NB4 (cell line): ENCODE measurements around the gene STUM.

ENCODE experiments used
- DNase-seq: peaks from one replicate; pipeline ENCODE4 v3.0.0; 2010; ENCODE audit warnings: low read depth
- H3K4me3 ChIP-seq: one replicate; pipeline ENCODE4 v1.5.1; 2011; ENCODE audit warnings: mild to moderate bottlenecking, low read depth, low read length, moderate library complexity
- MAX ChIP-seq: IDR thresholded peaks from 2 replicates; pipeline ENCODE4 v1.6.1; 2011; ENCODE audit warnings: low read depth, low read length
- MYC ChIP-seq: IDR thresholded peaks from 2 replicates; pipeline ENCODE4 v1.6.1; 2011; ENCODE audit warnings: low read depth, low read length
- POLR2A ChIP-seq: IDR thresholded peaks from 2 replicates; pipeline ENCODE4 v1.6.1; 2011; ENCODE audit warnings: mild to moderate bottlenecking; ENCODE audit not compliant: insufficient read length; ENCODE audit errors: extremely low read depth
- TF ChIP-seq, protein P1 (sequence below): IDR thresholded peaks from one replicate; pipeline ENCODE4 v1.5.1; 2012; ENCODE audit warnings: low read depth, low read length

The STUM gene

GRCh38 chr1:226632169-226632879, 83.8 kb downstream of the STUM start:
- TF ChIP-seq POLR2A: no peak
- TF ChIP-seq, protein P1, sequence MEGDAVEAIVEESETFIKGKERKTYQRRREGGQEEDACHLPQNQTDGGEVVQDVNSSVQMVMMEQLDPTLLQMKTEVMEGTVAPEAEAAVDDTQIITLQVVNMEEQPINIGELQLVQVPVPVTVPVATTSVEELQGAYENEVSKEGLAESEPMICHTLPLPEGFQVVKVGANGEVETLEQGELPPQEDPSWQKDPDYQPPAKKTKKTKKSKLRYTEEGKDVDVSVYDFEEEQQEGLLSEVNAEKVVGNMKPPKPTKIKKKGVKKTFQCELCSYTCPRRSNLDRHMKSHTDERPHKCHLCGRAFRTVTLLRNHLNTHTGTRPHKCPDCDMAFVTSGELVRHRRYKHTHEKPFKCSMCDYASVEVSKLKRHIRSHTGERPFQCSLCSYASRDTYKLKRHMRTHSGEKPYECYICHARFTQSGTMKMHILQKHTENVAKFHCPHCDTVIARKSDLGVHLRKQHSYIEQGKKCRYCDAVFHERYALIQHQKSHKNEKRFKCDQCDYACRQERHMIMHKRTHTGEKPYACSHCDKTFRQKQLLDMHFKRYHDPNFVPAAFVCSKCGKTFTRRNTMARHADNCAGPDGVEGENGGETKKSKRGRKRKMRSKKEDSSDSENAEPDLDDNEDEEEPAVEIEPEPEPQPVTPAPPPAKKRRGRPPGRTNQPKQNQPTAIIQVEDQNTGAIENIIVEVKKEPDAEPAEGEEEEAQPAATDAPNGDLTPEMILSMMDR: no peak
- TF ChIP-seq MYC: no peak
- TF ChIP-seq MAX: no peak
- no peak overlapping the region for H3K4me3 ChIP-seq
- DNase-seq: no peak

GRCh38 chr1:226632922-226633351, 84.4 kb downstream of the STUM start:
- TF ChIP-seq POLR2A (no peak), MAX (no peak), MYC (no peak)
- TF ChIP-seq, protein P1: no peak
- no peak overlapping the region for H3K4me3 ChIP-seq
- DNase-seq: peak; percentile 44

GRCh38 chr1:226633541-226634165, 85.1 kb downstream of the STUM start:
- TF ChIP-seq, protein P1: no peak
- H3K4me3 ChIP-seq: no peak overlapping the region
- no peak for DNase-seq

DNA sequence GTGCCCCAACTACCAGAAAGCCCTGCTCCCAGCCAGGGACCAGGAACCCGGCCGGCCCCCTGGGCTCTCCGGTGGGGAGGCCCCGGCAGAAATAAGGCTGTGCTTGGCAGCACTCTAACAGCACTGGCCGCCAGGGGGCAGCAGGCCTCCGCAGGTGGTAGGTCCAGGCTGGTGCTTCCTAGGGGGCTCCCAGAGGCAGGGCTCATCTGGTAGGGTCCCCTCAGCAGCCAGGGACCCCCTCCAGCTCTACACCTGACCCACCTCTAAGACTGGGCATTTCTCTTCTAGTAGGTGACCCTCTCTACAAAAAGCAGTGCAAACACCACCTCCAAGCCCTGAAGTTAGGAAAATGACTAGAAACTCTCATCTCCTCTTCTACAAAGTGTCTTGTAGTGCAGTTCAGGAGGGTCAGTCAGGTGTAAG, 85.6 kb downstream of the STUM start:
- peak; percentile 76 for DNase-seq
- TF ChIP-seq, protein P1: peak; percentile 79
- TF ChIP-seq MAX: no peak
- no peak for TF ChIP-seq MYC
- TF ChIP-seq POLR2A: no peak
- no peak overlapping the region for H3K4me3 ChIP-seq

GRCh38 chr1:226634611-226635246, 86.2 kb downstream of the STUM start:
- no peak for DNase-seq
- TF ChIP-seq POLR2A (no peak), MYC (no peak), MAX (no peak)
- TF ChIP-seq, protein P1: no peak

More at GRCh38 chr1:226634611-226635246, 86.2 kb downstream of the STUM start:
- H3K4me3 ChIP-seq: no peak overlapping the region
